ENCODE results near the gene HIP1. TPM values are rescaled to one million over a fixed set of nuclear protein-coding genes. Genes with fewer than 3 reads are reported as not detected.
"Not testable (repeated sequence)": the region's sequence is repeated elsewhere in the genome, so short reads cannot be mapped to it uniquely, and the experiment has no call there.

The HIP1 gene
- total and polyA plus RNA-seq, 7 experiments from 2014 or later: 0.78 to 14.6 (median 1.7) TPM; not detected in 1

DNA sequence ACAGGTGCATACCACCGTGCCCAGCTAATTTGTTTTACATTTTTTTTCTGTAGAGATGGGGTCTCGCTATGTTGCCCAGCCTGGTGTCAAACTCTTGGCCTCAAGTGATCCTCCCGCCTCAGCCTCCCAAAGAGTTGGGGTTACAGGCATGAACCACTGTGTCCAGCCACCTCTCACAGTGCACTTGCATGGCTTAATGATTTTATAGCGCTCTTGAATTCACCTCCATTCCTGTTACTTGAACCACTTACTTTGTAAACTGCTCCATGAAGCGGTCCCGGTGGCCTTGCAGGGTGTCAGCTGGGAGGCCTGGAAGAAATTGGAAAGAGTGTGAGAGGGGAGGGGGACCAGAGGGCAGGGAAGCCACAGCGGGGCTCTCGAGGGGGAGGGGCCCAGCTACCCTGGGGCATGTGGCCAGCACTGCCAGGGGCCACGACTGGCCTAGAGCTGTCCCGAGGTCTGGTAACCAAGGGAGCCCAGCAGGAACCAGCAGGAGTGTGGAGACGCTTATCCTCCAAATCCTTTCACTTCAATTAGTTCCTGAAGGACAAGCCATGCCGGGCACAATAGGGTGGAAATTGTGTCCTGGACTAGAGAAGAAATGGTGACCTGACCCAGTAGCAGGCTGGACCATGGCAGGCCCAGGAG is 170.7 kb downstream of the HIP1 start:
- Histone ChIP-seq H3K4me1 (ENCODE audit: control insufficient read depth in 2 of 2, insufficient read depth in 2 of 2, low read length in 2 of 2) (no peaks in the 10 kb centered on the region), H3K9me3 (ENCODE audit: control insufficient read depth in 2 of 3, low read length in 3 of 3) (peaks cover 0 to 1% (median 0%) of the 10 kb centered on the region in 3 experiments), H3K27me3 (ENCODE audit: control insufficient read depth in 2 of 2, insufficient read depth in 2 of 2, low read length in 2 of 2) (no peaks in the 10 kb centered on the region), H3K36me3 (ENCODE audit: control insufficient read depth in 2 of 3, insufficient read depth in 3 of 3, low read length in 3 of 3) (no peaks in the 10 kb centered on the region), H3K4me3 (ENCODE audit: low read length) (no peak overlapping the region), H3K27ac (ENCODE audit: low read depth, low read length) (no peak overlapping the region)
- CTCF ChIA-PET: no interaction called here
- POLR2A ChIA-PET: no interaction called here
- ATAC-seq (no peak), DNase-seq (no peak)
- H3K36me3 Mint-ChIP-seq: peaks cover 0 to 7% (median 6%) of the 10 kb centered on the region in 5 donors
- H3K27ac Mint-ChIP-seq: no peak overlapping the region
- H3K4me3 Mint-ChIP-seq: no peak overlapping the region
- peaks cover 0 to 10% (median 0%) of the 10 kb centered on the region in 11 donors for H3K9me3 Mint-ChIP-seq
- no peaks in the 10 kb centered on the region for H3K27me3 Mint-ChIP-seq
- H3K4me1 Mint-ChIP-seq: peaks cover 0 to 3% (median 0%) of the 10 kb centered on the region in 7 donors
- intact Hi-C loops (cut with micrococcal nuclease): no loop called here

GRCh38 chr7:75565132-75565837 is 173.5 kb downstream of the HIP1 start:
- no peaks in the 10 kb centered on the region for H3K36me3 ChIP-seq (ENCODE audit: control insufficient read depth in 2 of 3, insufficient read depth in 3 of 3, low read length in 3 of 3)
- intact Hi-C loops (cut with micrococcal nuclease): no loop called here
- peaks cover 0 to 18% (median 0%) of the 10 kb centered on the region in 3 experiments for H3K9me3 ChIP-seq (ENCODE audit: control insufficient read depth in 2 of 3, low read length in 3 of 3)

GRCh38 chr7:75563171-75563570 is 175.6 kb downstream of the HIP1 start:
- CTCF ChIA-PET: no interaction called here

More at GRCh38 chr7:75565132-75565837, 173.5 kb downstream of the HIP1 start:
- peaks cover 4 to 24% (median 13%) of the 10 kb centered on the region in 5 donors for H3K36me3 Mint-ChIP-seq
- ATAC-seq (no peak), DNase-seq (no peak)
- ChIA-PET CTCF (no interaction called here), POLR2A (no interaction called here)
- H3K4me1 Mint-ChIP-seq: peaks cover 0 to 3% (median 0%) of the 10 kb centered on the region in 7 donors
- peaks cover 4 to 29% (median 11%) of the 10 kb centered on the region in 11 donors for H3K9me3 Mint-ChIP-seq
- no peaks in the 10 kb centered on the region for H3K4me1 ChIP-seq (ENCODE audit: control insufficient read depth in 2 of 2, insufficient read depth in 2 of 2, low read length in 2 of 2)
- no peaks in the 10 kb centered on the region for H3K27me3 ChIP-seq (ENCODE audit: control insufficient read depth in 2 of 2, insufficient read depth in 2 of 2, low read length in 2 of 2)
- no peak overlapping the region for H3K4me3 ChIP-seq (ENCODE audit: low read length)
- H3K4me3 Mint-ChIP-seq: no peak overlapping the region
- no peaks in the 10 kb centered on the region for H3K27me3 Mint-ChIP-seq
- no peak overlapping the region for H3K27ac Mint-ChIP-seq
- no peak overlapping the region for H3K27ac ChIP-seq (ENCODE audit: low read depth, low read length)

GRCh38 chr7:75559976-75560365 is 178.8 kb downstream of the HIP1 start:
- no peaks in the 10 kb centered on the region for H3K27me3 Mint-ChIP-seq
- H3K27ac Mint-ChIP-seq: no peak overlapping the region
- no peaks in the 10 kb centered on the region for H3K36me3 ChIP-seq (ENCODE audit: control insufficient read depth in 2 of 3, insufficient read depth in 3 of 3, low read length in 3 of 3)
- CTCF ChIA-PET: no interaction called here
- peaks cover 5 to 24% (median 13%) of the 10 kb centered on the region in 5 donors for H3K36me3 Mint-ChIP-seq
- no peaks in the 10 kb centered on the region for H3K27me3 ChIP-seq (ENCODE audit: control insufficient read depth in 2 of 2, insufficient read depth in 2 of 2, low read length in 2 of 2)
- peaks cover 4 to 29% (median 11%) of the 10 kb centered on the region in 11 donors for H3K9me3 Mint-ChIP-seq
- H3K4me3 Mint-ChIP-seq: no peak overlapping the region
- H3K4me1 Mint-ChIP-seq: peaks cover 0 to 2% (median 0%) of the 10 kb centered on the region in 7 donors
- intact Hi-C loops (cut with micrococcal nuclease): no loop called here
- no peak overlapping the region for H3K4me3 ChIP-seq (ENCODE audit: low read length)
- ATAC-seq (no peak), DNase-seq (no peak)
- POLR2A ChIA-PET: no interaction called here
- peaks cover 0 to 18% (median 0%) of the 10 kb centered on the region in 3 experiments for H3K9me3 ChIP-seq (ENCODE audit: control insufficient read depth in 2 of 3, low read length in 3 of 3)
- no peaks in the 10 kb centered on the region for H3K4me1 ChIP-seq (ENCODE audit: control insufficient read depth in 2 of 2, insufficient read depth in 2 of 2, low read length in 2 of 2)
- H3K27ac ChIP-seq (ENCODE audit: low read depth, low read length): no peak overlapping the region

More at GRCh38 chr7:75563171-75563570, 175.6 kb downstream of the HIP1 start:
- Mint-ChIP-seq H3K36me3 (peaks cover 4 to 24% (median 13%) of the 10 kb centered on the region in 5 donors), H3K27ac (no peak overlapping the region), H3K4me3 (no peak overlapping the region), H3K4me1 (peaks cover 0 to 3% (median 0%) of the 10 kb centered on the region in 7 donors), H3K9me3 (peaks cover 4 to 29% (median 11%) of the 10 kb centered on the region in 11 donors), H3K27me3 (no peaks in the 10 kb centered on the region)
- POLR2A ChIA-PET: no interaction called here
- Histone ChIP-seq H3K27me3 (ENCODE audit: control insufficient read depth in 2 of 2, insufficient read depth in 2 of 2, low read length in 2 of 2) (no peaks in the 10 kb centered on the region), H3K4me3 (ENCODE audit: low read length) (no peak overlapping the region), H3K4me1 (ENCODE audit: control insufficient read depth in 2 of 2, insufficient read depth in 2 of 2, low read length in 2 of 2) (no peaks in the 10 kb centered on the region), H3K27ac (ENCODE audit: low read depth, low read length) (no peak overlapping the region), H3K9me3 (ENCODE audit: control insufficient read depth in 2 of 3, low read length in 3 of 3) (peaks cover 0 to 18% (median 0%) of the 10 kb centered on the region in 3 experiments), H3K36me3 (ENCODE audit: control insufficient read depth in 2 of 3, insufficient read depth in 3 of 3, low read length in 3 of 3) (no peaks in the 10 kb centered on the region)
- DNase-seq (no peak), ATAC-seq (no peak)
- intact Hi-C loops (cut with micrococcal nuclease): no loop called here

GRCh38 chr7:75559355-75559975 is 179.3 kb downstream of the HIP1 start:
- no peaks in the 10 kb centered on the region for H3K36me3 ChIP-seq (ENCODE audit: control insufficient read depth in 2 of 3, insufficient read depth in 3 of 3, low read length in 3 of 3)
- no peak overlapping the region for H3K27ac ChIP-seq (ENCODE audit: low read depth, low read length)
- CTCF ChIA-PET: no interaction called here
- peaks cover 0 to 18% (median 0%) of the 10 kb centered on the region in 3 experiments for H3K9me3 ChIP-seq (ENCODE audit: control insufficient read depth in 2 of 3, low read length in 3 of 3)
- H3K4me1 Mint-ChIP-seq: no peaks in the 10 kb centered on the region
- POLR2A ChIA-PET: no interaction called here
- DNase-seq: no peak
- no peaks in the 10 kb centered on the region for H3K4me1 ChIP-seq (ENCODE audit: control insufficient read depth in 2 of 2, insufficient read depth in 2 of 2, low read length in 2 of 2)
- no peaks in the 10 kb centered on the region for H3K27me3 ChIP-seq (ENCODE audit: control insufficient read depth in 2 of 2, insufficient read depth in 2 of 2, low read length in 2 of 2)
- no peak overlapping the region for H3K27ac Mint-ChIP-seq
- no peak for ATAC-seq
- intact Hi-C loops (cut with micrococcal nuclease): no loop called here
- H3K9me3 Mint-ChIP-seq: peaks cover 4 to 29% (median 11%) of the 10 kb centered on the region in 11 donors
- no peak overlapping the region for H3K4me3 ChIP-seq (ENCODE audit: low read length)
- H3K36me3 Mint-ChIP-seq: peaks cover 5 to 24% (median 13%) of the 10 kb centered on the region in 5 donors
- H3K27me3 Mint-ChIP-seq: no peaks in the 10 kb centered on the region
- H3K4me3 Mint-ChIP-seq: no peak overlapping the region

GRCh38 chr7:75556835-75557234 is 181.9 kb downstream of the HIP1 start:
- H3K36me3 ChIP-seq (ENCODE audit: control insufficient read depth in 2 of 3, insufficient read depth in 3 of 3, low read length in 3 of 3); H3K4me1 Mint-ChIP-seq; DNase-seq; POLR2A ChIA-PET; intact Hi-C loops (cut with micrococcal nuclease); H3K27ac ChIP-seq (ENCODE audit: low read depth, low read length); H3K27me3 ChIP-seq (ENCODE audit: control insufficient read depth in 2 of 2, insufficient read depth in 2 of 2, low read length in 2 of 2); H3K27me3 Mint-ChIP-seq; H3K4me3 ChIP-seq (ENCODE audit: low read length); H3K4me3 Mint-ChIP-seq; H3K27ac Mint-ChIP-seq; H3K4me1 ChIP-seq (ENCODE audit: control insufficient read depth in 2 of 2, insufficient read depth in 2 of 2, low read length in 2 of 2); H3K9me3 ChIP-seq (ENCODE audit: control insufficient read depth in 2 of 3, low read length in 3 of 3); CTCF ChIA-PET; H3K9me3 Mint-ChIP-seq; ATAC-seq: not testable (repeated sequence)
- peaks cover 2 to 11% (median 5%) of the 10 kb centered on the region in 5 donors for H3K36me3 Mint-ChIP-seq

Measured in naive thymus-derived CD4-positive, alpha-beta T cell (primary cell).